Activated CD8-positive, alpha-beta T cell treated with anti-CD3 and anti-CD28 coated beads, Interleukin-2, amount 10 ng/mL, durations not matched to agents 7 days and 5 days (primary cell): ENCODE results near the gene APLP1. TPM values are rescaled to one million over a fixed set of nuclear protein-coding genes. Genes with fewer than 3 reads are reported as not detected.
"Not testable (repeated sequence)": the region's sequence is repeated elsewhere in the genome, so short reads cannot be mapped to it uniquely, and the experiment has no call there.

ENCODE experiments used
- ATAC-seq: fragments of 150-1000 bp; cut with Tn5 transposase; one replicate; pipeline ENCODE4 v1.10.0; 2021; ENCODE audit warnings: moderate library complexity
- CTCF ChIA-PET: fragments of 350-600 bp; sonication (Branson Sonifier 250); formaldehyde crosslinking; loops from one replicate; lab custom pipeline; 2021; ENCODE audit warnings: antibody characterized with exemption; lab: Charles Lee
- POLR2A ChIA-PET: fragments of 350-600 bp; sonication (Branson Sonifier 250); formaldehyde crosslinking; loops from one replicate; lab custom pipeline; 2021; ENCODE audit warnings: antibody characterized with exemption; lab: Charles Lee
- DNase-seq: peaks from one replicate; pipeline ENCODE4 v3.0.0-alpha.2; 2020
- H3K27ac Mint-ChIP-seq: one replicate; pipeline ENCODE4 v1.8.0; 2021; ENCODE audit warnings: mild to moderate bottlenecking, mixed read lengths
- H3K27me3 Mint-ChIP-seq: one replicate; pipeline ENCODE4 v1.8.0; 2021; ENCODE audit warnings: low read depth, mixed read lengths
- H3K36me3 Mint-ChIP-seq: one replicate; pipeline ENCODE4 v1.8.0; 2021; ENCODE audit warnings: low read depth, mixed read lengths
- H3K4me1 Mint-ChIP-seq: one replicate; pipeline ENCODE4 v1.8.0; 2021; ENCODE audit warnings: low read depth, mixed read lengths
- H3K4me3 Mint-ChIP-seq: one replicate; pipeline ENCODE4 v1.8.0; 2021; ENCODE audit warnings: mild to moderate bottlenecking, mixed read lengths
- H3K9me3 Mint-ChIP-seq: one replicate; pipeline ENCODE4 v1.8.0; 2022; ENCODE audit warnings: mixed read lengths; ENCODE audit not compliant: insufficient read depth
- total RNA-seq, 2 experiments: library from RNA; stranded (reverse); gene quantifications; one replicate each; pipeline ENCODE4 v1.2.3, GENCODE V29; 2021

The APLP1 gene
- total RNA-seq, 2 experiments from 2014 or later, result 0.87 to 1.4 TPM

DNA sequence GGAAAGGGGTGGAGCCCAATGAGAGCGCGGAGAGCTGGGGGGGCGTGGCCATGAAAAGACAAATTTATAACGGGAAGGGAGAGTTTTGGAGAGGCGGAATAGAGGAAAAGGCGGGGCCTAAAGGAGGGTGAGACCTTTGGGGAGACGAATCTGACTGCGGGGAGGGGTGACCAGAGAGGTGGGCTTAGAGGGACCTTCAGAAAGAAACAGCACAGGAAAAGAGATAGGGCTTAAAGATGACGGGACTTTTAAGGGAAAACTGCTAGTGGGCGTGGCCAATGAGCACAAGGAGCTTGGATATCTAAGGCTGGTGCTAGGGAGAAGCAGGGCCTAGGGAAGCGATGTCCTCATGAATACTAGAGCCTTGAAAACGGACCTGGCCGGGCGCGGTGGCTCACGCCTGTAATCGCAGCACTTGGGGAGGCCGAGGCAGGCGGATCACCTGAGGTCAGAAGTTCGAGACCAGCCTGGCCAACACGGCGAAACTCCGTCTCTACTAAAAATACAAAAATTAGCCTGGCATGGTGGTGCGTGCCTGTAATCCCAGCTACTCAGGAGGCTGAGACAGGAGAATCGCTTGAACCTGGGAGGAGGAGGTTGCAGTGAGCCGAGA lies 1.9 kb downstream of the APLP1 start:
- ChIA-PET POLR2A (interaction anchor here (2.0 kb wide), 1 partner anchor 13 kb away, joined by 6 read pairs; the partner anchor contains the start of gene KIRREL2), CTCF (interaction anchor here (1.0 to 2.2 kb wide), 4 partner anchors 12 to 124 kb away, joined by 3 to 10 read pairs (median 6); partner anchors contain the start of gene SDHAF1)
- not testable (repeated sequence) for DNase-seq, H3K9me3 Mint-ChIP-seq, H3K36me3 Mint-ChIP-seq, ATAC-seq, H3K27ac Mint-ChIP-seq
- Mint-ChIP-seq H3K4me1 (peaks cover 19% of the 10 kb centered on the region), H3K27me3 (peaks cover 25% of the 10 kb centered on the region), H3K4me3 (peak overlapping the region; percentile 60)

DNA sequence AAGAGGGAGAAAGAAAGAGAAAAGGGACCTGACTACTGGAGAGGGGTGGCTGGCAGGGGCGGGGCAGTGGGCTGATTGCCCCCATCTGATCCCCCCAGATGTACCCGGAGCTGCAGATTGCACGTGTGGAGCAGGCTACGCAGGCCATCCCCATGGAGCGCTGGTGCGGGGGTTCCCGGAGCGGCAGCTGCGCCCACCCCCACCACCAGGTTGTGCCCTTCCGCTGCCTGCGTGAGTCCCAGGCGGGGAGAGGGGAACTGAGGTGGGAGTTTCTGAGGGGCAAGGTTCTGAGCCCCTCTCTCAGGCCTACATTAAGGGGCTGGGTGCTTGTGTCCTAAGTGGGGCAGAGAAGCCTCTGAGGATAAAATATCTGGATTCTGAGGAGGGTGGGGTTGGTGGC lies 2.4 kb downstream of the APLP1 start:
- CTCF ChIA-PET, result interaction anchor here (1.7 kb wide), 1 partner anchor 11 kb away, joined by 6 read pairs; no protein-coding TSS in a partner anchor
- Mint-ChIP-seq H3K36me3 (no peaks in the 10 kb centered on the region), H3K27ac (no peak overlapping the region), H3K9me3 (no peaks in the 10 kb centered on the region), H3K27me3 (peaks cover 23% of the 10 kb centered on the region), H3K4me3 (no peak overlapping the region), H3K4me1 (peaks cover 19% of the 10 kb centered on the region)
- POLR2A ChIA-PET, result no interaction called here
- DNase-seq, result no peak
- no peak for ATAC-seq

DNA sequence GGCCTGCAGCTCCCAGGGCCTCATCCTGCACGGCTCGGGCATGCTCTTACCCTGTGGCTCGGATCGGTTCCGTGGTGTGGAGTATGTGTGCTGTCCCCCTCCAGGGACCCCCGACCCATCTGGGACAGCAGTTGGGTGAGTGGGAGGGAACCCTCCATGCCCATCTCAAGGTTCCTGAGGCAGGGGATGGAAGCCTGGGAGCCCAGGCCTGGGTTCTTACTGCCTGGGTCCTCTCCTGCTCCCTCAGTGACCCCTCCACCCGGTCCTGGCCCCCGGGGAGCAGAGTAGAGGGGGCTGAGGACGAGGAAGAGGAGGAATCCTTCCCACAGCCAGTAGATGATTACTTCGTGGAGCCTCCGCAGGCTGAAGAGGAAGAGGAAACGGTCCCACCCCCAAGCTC lies 3.2 kb downstream of the APLP1 start:
- Mint-ChIP-seq H3K27me3 (peaks cover 20% of the 10 kb centered on the region), H3K4me3 (no peak overlapping the region), H3K4me1 (peaks cover 19% of the 10 kb centered on the region), H3K27ac (no peak overlapping the region), H3K9me3 (no peaks in the 10 kb centered on the region), H3K36me3 (no peaks in the 10 kb centered on the region)
- ChIA-PET CTCF (no interaction called here), POLR2A (no interaction called here)
- ATAC-seq, result no peak
- no peak for DNase-seq

DNA sequence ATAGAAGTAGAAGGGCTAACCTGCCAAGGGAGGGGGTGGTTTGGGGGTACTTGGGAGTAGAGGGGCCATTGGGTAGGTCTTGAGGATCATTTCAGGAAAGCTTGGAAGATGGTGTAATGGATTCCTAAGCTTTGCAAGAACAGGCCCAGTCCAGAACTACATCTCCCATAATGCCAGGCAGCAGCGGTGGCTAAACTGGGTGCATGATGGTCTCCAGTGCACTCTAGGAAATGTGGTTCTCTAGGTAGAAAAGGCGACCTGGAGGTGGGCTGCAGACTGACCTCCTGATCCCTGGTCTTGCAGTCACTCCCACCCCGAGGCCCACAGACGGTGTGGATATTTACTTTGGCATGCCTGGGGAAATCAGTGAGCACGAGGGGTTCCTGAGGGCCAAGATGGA lies 3.8 kb downstream of the APLP1 start:
- Mint-ChIP-seq H3K4me1 (peaks cover 19% of the 10 kb centered on the region), H3K9me3 (no peaks in the 10 kb centered on the region), H3K36me3 (no peaks in the 10 kb centered on the region), H3K4me3 (no peak overlapping the region), H3K27me3 (peaks cover 18% of the 10 kb centered on the region), H3K27ac (no peak overlapping the region)
- ATAC-seq (no peak), DNase-seq (no peak)
- CTCF ChIA-PET, result interaction anchor here (1.9 kb wide), 1 partner anchor 59 kb away, joined by 4 read pairs; no protein-coding TSS in a partner anchor
- POLR2A ChIA-PET, result interaction anchor here (0.6 kb wide), 1 partner anchor 57 kb away, joined by 3 read pairs; no protein-coding TSS in a partner anchor

DNA sequence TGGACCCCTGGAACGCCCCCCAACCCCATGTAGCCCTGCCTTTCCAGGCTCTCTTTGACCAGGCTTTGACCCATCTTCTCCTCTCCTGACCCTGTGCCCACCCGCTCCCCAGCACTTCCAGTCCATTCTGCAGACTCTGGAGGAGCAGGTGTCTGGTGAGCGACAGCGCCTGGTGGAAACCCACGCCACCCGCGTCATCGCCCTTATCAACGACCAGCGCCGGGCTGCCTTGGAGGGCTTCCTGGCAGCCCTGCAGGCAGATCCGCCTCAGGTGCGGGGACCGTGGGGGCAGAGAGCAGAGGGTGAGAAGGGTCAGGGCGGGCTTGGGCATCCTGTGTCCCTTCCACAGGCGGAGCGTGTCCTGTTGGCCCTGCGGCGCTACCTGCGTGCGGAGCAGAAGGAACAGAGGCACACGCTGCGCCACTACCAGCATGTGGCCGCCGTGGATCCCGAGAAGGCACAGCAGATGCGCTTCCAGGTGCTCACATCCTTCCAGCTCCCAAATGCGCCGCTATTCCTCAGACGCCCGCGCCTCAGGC lies 6.1 kb downstream of the APLP1 start:
- Mint-ChIP-seq H3K9me3 (no peaks in the 10 kb centered on the region), H3K4me3 (no peak overlapping the region), H3K27ac (no peak overlapping the region), H3K4me1 (peaks cover 8% of the 10 kb centered on the region), H3K27me3 (peaks cover 4% of the 10 kb centered on the region), H3K36me3 (no peaks in the 10 kb centered on the region)
- ATAC-seq, result no peak
- ChIA-PET POLR2A (interaction anchor here (1.1 kb wide), 1 partner anchor 57 kb away, joined by 3 read pairs; no protein-coding TSS in a partner anchor), CTCF (no interaction called here)
- DNase-seq, result no peak

DNA sequence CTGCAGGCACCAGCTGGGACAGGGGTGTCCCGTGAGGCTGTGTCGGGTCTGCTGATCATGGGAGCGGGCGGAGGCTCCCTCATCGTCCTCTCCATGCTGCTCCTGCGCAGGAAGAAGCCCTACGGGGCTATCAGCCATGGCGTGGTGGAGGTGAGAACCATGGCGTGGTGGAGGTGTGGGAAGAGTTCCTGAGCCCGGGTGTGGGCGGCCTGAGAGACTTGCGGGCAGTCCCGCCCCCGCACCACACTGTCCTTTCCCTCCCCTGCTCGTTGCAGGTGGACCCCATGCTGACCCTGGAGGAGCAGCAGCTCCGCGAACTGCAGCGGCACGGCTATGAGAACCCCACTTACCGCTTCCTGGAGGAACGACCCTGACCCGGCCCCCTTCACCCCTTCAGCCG lies 10.7 kb downstream of the APLP1 start:
- H3K4me3 Mint-ChIP-seq, result no peak overlapping the region
- peaks cover 12% of the 10 kb centered on the region for H3K4me1 Mint-ChIP-seq
- DNase-seq, result no peak
- CTCF ChIA-PET, result interaction anchor here (0.7 to 7.5 kb wide), 2 partner anchors 53 to 65 kb away, joined by 3 to 95 read pairs; no protein-coding TSS in a partner anchor
- H3K27me3 Mint-ChIP-seq, result peaks cover 5% of the 10 kb centered on the region
- POLR2A ChIA-PET, result no interaction called here
- H3K9me3 Mint-ChIP-seq, result no peaks in the 10 kb centered on the region
- no peak for ATAC-seq
- no peaks in the 10 kb centered on the region for H3K36me3 Mint-ChIP-seq
- H3K27ac Mint-ChIP-seq, result no peak overlapping the region

DNA sequence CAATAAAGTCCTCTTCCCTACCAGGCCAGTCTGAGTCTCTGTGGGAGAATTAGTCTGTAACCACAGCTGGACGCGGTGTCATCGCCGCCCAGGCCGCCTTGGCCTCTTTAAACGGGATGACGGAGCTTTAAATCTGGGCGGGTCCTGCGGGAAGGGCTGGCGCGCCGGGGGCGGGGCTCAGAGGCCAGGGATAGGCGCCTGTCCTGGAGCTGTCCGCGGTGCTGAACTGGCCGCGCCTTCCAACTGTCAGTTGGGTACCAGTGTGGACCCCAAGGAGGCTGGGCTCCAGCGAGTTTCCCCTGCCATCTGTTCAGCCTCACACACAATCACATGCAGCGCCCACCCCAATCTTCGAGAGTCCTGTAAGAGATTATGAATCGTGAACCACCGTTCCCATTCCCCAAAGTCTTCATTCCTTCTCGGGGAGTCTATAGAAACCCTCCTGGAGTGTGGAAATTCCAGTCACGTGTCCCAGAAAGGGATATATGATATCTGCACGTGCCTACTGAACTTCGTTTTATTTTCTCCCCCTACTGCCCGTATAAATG lies 11.5 kb downstream of the APLP1 start:
- ChIA-PET CTCF (interaction anchor here (0.7 to 7.5 kb wide), 3 partner anchors 52 to 80 kb away, joined by 3 to 95 read pairs (median 4); no protein-coding TSS in a partner anchor), POLR2A (no interaction called here)
- peaks cover 12% of the 10 kb centered on the region for H3K4me1 Mint-ChIP-seq
- H3K27ac Mint-ChIP-seq, result no peak overlapping the region
- peak; percentile 92 for DNase-seq
- H3K36me3 Mint-ChIP-seq, result no peaks in the 10 kb centered on the region
- ATAC-seq, result peak; percentile 88
- H3K9me3 Mint-ChIP-seq, result no peaks in the 10 kb centered on the region
- no peak overlapping the region for H3K4me3 Mint-ChIP-seq
- peaks cover 5% of the 10 kb centered on the region for H3K27me3 Mint-ChIP-seq

DNA sequence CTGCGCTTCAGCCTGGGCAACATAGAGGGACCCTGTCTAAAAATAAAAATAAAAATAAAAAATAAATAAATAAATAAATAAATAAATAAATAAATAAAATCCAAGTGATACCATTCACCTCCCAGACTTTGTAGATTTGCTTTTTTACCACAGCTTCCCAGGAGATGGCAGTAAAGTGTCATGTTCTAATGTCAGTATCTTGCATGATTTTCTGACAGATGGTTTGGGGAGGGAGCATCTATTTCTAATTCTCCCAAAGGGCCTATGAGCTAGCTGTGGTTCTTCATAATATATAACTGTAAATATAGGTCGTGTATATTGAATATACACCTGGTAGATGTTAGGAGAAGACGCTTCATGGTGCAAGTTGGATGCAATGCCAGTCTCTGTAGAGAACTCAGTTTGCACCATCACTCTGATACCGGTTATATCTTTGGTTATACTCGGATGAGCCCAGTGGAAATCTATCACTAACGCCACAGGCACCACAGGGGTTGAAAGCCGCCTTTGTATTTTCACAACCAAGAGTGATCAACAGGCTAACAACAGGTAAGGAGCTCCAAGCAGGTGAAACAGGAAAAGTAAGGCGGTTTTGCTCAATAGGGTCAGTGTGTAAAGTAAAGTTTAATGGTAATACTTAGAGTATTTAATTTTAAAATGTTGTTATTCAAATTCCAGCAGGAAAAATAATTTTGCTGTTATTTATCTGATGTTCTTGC lies 13.9 kb downstream of the APLP1 start:
- H3K4me1 Mint-ChIP-seq, result peaks cover 12% of the 10 kb centered on the region
- H3K27me3 Mint-ChIP-seq, result peaks cover 5% of the 10 kb centered on the region
- peak; percentile 31 for ATAC-seq
- H3K4me3 Mint-ChIP-seq, result no peak overlapping the region
- DNase-seq, result peak; percentile 73
- ChIA-PET POLR2A (no interaction called here), CTCF (interaction anchor here (0.7 to 7.5 kb wide), 14 partner anchors 11 to 171 kb away, joined by 3 to 95 read pairs (median 6); partner anchors contain the start of genes ALKBH6, THAP8 and TYROBP)
- H3K27ac Mint-ChIP-seq, result no peak overlapping the region
- no peaks in the 10 kb centered on the region for H3K9me3 Mint-ChIP-seq
- H3K36me3 Mint-ChIP-seq, result peaks cover 13% of the 10 kb centered on the region

DNA sequence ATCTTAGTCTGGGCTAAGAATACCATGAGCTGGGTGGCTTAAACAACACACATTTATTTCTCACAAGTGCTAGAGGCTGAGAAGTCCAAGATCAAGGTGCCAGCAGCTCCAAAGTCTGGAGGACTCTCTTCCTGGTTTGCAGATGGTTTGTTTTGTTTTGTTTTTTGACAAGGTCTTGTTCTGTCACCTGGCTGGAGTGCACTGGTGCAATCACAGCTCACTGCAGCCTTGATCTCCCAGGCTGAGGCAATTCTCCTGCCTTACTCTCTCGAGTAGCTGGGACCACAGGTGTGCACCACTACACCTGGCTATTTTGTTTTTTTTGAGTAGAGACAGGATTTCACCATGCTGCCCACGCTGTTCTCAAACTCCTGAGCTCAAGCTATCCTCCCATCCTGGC lies 15.5 kb downstream of the APLP1 start:
- Mint-ChIP-seq H3K27me3 (peaks cover 5% of the 10 kb centered on the region), H3K4me1 (peaks cover 12% of the 10 kb centered on the region)
- POLR2A ChIA-PET, result interaction anchor here (0.8 to 1.4 kb wide), 2 partner anchors 15 to 46 kb away, joined by 4 read pairs; no protein-coding TSS in a partner anchor

DNA sequence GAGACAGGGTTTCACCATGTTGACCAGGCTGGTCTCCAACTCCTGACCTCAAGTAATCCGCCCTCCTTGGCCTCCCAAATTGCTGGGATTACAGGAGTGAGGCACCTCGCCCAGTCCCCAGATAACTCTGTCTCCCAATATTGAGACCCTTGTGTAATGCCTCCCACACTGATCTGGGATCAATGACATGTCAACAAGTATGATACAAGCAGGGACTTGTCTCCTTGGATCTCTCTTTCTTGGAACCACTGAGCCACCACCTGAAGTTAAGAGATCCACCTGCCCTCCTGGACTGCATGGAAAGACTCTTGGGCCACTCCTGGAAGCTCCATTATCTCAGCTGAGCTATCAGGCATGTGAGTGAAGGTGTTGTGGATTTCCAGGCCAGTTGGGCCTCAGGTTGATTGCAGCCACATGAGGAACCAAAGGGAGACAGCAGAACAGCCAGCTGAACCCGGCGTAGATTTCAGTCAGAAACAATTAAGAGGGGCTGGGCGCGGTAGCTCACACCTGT lies 16.9 kb downstream of the APLP1 start:
- ATAC-seq, result no peak
- no peak for DNase-seq
- Mint-ChIP-seq H3K36me3 (peaks cover 39% of the 10 kb centered on the region), H3K4me3 (no peak overlapping the region), H3K9me3 (no peaks in the 10 kb centered on the region), H3K27ac (no peak overlapping the region), H3K27me3 (no peaks in the 10 kb centered on the region), H3K4me1 (peaks cover 5% of the 10 kb centered on the region)
- ChIA-PET CTCF (interaction anchor here (1.0 kb wide), 1 partner anchor 46 kb away, joined by 4 read pairs; no protein-coding TSS in a partner anchor), POLR2A (interaction anchor here (0.6 to 1.6 kb wide), 2 partner anchors 9 to 13 kb away, joined by 3 to 4 read pairs; no protein-coding TSS in a partner anchor)

More for the DNA sequence above, 15.5 kb downstream of the APLP1 start:
- Mint-ChIP-seq H3K4me3 (no peak overlapping the region), H3K36me3 (peaks cover 28% of the 10 kb centered on the region), H3K9me3 (no peaks in the 10 kb centered on the region), H3K27ac (peak overlapping the region; percentile 46)
- CTCF ChIA-PET, result interaction anchor here (2.6 to 7.5 kb wide), 4 partner anchors 10 to 50 kb away, joined by 14 to 95 read pairs (median 16); no protein-coding TSS in a partner anchor
- DNase-seq (no peak), ATAC-seq (no peak)

DNA sequence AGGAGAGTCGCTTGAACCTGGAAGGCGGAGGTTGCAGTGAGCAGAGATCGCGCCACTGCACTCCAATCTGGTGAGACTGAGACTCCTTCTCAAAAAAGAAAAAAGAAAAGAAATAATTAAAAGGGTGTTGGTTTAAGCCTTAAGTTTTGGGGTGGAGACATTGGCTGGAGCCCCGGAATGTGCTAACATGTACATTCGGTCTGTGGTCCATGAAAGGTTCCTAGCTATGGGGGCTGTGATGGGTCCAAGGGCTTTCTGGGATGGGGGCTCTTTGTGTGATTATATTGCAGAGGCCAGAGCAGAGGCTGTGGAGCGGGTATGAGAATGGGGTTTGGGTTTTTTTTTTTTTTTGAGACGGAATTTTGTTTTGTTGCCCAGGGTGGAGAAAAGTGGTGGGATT lies 17.5 kb downstream of the APLP1 start:
- H3K36me3 Mint-ChIP-seq, result peaks cover 44% of the 10 kb centered on the region
- no peaks in the 10 kb centered on the region for H3K9me3 Mint-ChIP-seq
- H3K4me3 Mint-ChIP-seq, result no peak overlapping the region
- DNase-seq, result no peak
- ChIA-PET CTCF (interaction anchor here (1.0 kb wide), 1 partner anchor 45 kb away, joined by 4 read pairs; no protein-coding TSS in a partner anchor), POLR2A (interaction anchor here (1.6 kb wide), 1 partner anchor 9 kb away, joined by 4 read pairs; no protein-coding TSS in a partner anchor)
- no peak overlapping the region for H3K27ac Mint-ChIP-seq
- no peaks in the 10 kb centered on the region for H3K27me3 Mint-ChIP-seq
- H3K4me1 Mint-ChIP-seq, result peaks cover 6% of the 10 kb centered on the region
- no peak for ATAC-seq
